EH (cell line): Measurements from ENCODE around the gene OR2T10.
"Not testable (repeated sequence)": the region's sequence is repeated elsewhere in the genome, so short reads cannot be mapped to it uniquely, and the experiment has no call there.

ENCODE experiments used
- DNase-seq: peaks from one replicate; pipeline ENCODE4 v3.0.0-alpha.2; 2015; ENCODE audit warnings: low read depth

The OR2T10 gene

GRCh38 chr1:248593226-248593625 is 4.3 kb downstream of the OR2T10 start:
- no peak for DNase-seq

GRCh38 chr1:248592655-248593054 is 4.8 kb downstream of the OR2T10 start:
- DNase-seq = no peak

GRCh38 chr1:248590055-248590454 is 7.4 kb downstream of the OR2T10 start:
- DNase-seq = no peak

- no peak for DNase-seq
Observed at GRCh38 chr1:248589334-248589733, 8.2 kb downstream of the OR2T10 start.

- DNase-seq = no peak
Observed at GRCh38 chr1:248585266-248585665, 12.2 kb downstream of the OR2T10 start.

DNA sequence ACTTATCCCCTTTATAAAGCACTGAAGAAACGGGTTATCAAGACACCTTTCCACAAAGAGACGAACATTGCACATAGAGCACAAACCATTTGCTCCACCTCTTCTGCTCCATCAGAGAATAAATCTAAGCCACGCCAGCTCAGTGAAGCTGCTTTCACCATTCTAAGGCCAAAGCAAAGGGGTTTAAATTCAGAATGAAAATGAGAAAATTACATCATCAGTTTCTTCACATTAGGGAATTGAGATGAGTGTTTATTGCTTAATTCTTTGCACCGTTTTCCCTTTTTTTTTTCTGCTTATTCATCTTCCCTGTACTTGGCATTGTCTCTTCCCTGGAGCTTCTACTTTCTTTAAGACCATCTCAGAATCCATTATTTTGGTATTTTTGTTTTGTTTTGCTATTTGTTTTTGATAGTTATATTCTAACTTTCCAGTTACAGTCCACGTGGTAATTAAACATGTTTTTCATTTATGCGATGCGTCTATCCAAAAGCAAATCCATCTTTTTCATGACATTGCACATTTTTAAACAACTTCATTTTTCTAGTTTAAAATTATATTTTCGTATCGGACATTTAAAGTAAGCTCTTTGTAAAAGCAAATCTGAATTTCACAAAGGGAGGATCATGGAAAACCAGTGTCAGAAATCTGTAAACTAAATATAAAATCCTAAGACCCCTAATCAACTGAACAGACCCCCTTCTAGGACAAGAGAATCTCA is 21.1 kb downstream of the OR2T10 start:
- no peak for DNase-seq

DNA sequence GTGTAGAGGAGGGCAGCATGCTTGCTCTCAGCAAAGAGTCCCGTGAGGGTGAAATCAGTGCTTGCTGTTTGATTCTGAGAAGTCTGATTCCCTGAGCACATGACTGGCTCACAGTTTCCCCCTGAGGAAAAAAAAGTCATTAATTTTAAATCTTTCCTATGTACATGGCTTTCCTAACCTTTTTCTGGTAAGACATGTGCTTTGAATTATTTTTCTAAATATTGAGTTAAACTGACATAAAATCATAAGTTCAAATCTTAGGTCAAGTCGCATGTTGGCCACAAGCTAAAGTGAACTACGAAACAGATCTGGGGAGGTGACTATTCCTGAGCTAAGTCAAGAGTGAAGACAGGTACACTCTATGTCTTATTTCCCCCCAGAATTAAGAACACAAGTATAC is 22.8 kb downstream of the OR2T10 start, which contains the start of gene OR2T34:
TSS of gene OR2T34 (minus strand) at position 101 of the 400 bp plus-strand sequence. CDS start at position 101, 0 bp downstream.
- DNase-seq = not testable (repeated sequence)

DNA sequence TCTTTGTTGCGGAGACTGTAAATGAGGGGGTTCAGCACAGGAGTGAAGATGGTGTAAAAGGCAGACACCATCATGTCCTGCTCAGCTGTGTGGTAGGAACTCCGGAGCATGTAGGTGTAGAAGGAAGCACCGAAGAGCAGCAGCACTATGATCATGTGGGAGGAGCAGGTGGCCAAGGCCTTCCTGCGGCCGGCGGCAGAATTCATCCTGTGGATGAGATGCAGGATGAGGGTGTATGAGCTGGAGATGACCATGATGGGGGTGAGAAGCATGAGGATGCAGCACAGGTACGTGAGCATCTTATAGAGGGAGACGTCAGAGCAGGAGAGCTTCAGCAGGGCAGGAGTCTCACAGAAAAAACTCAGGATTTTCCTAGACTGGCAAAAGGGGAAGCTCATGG is 23.6 kb downstream of the OR2T10 start:
- not testable (repeated sequence) for DNase-seq

GRCh38 chr1:248572049-248572448 is 25.5 kb downstream of the OR2T10 start:
- not testable (repeated sequence) for DNase-seq

DNA sequence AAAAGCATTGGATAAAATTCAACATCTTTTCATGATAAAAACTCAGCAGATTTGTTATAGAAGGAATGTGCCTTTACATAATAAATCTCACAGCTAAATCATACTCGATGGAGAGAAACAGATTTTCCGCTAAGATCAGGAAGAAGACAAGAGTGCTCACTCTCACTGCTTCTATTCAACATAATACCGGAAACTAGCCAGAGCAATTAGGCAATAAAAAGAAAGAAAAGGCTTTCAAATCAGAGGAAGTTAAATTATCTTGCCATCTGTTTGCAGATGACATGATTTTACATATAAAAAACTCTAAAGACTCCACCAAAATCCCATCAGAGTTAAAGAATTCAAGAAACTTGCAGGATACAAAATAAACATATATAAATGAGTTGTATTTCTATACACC is 26.7 kb downstream of the OR2T10 start:
- not testable (repeated sequence) for DNase-seq

DNA sequence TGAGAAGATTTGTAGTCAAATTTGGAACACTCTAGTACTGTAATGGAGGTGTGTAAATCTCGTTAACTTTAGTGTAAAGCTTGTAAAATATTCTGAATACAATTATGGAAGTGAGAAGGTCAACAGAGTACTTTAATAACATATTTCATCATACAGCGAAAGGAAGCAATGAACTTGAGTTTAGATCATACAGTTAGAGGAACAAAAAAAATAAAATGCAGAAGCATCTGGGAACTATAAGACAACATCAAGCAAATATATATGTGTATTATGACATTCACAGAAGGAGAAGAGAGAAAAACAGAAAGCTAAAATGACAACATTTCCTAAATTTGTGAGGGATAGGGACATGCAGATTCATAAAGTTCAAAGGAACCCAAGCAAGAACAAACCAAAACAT is 28.5 kb downstream of the OR2T10 start:
- DNase-seq = not testable (repeated sequence)

DNA sequence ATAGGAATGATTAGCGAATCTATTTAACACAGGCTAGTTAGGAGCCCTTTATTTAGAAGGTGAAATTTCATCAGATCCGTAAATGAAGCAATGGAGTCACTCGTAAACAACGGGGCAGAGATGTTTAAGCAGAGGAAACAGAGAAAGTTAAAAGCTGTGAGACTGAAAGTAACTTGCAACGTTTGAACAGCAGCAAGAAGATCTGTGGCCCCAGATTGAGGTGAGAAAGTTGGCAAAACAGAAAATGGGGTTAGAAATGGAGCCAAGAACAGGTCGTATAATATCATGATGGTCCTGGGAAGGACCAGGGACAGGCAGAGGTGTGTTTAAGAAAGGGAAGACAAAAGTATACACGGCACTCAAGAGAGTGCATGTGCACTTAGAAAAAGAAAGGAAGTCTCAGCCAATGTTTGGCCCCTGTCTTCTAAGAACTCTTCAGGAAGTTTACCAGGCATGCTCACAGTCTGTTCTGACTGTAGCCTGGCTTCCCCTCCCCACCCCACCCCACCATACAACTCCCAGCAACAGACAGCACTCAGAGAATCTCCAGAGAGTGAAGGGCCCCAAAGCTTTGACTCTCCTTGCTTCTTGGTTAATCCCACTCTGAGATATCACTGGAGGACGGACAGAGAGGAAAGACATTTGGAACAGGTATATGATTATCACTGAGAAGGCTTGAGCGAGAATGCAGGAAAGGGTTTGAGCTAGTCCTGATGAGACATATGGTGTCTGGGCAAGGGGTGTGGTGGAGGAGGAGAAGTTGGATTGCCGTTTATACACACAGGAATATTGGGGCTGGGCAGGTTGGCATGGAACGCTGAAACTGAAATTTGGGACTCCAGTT is 31.7 kb downstream of the OR2T10 start:
- DNase-seq = not testable (repeated sequence)

DNA sequence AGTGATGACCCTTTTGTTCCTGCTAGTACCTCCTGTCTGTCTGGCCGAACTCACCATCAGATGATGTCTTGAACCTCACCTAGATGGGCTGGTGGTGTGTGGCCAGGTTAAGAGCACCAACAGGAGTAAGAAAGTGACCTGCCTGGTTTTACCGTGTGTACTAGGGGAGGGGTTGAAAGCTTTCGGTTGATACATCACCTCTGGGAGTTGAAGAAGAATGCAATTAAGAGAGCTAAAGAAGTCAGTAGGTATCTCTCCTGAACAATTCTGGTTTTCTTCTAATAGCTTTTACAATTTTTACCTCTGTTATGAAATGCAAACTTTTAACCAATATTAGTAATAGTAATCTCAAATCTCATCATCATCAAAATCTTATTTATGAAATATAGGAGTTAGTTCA is 34.8 kb downstream of the OR2T10 start, which contains the start of gene OR2T29:
TSS of gene OR2T29 (minus strand) at position 101 of the 400 bp plus-strand sequence. CDS start 3,281 bp downstream, outside the sequence.
- DNase-seq = not testable (repeated sequence)

DNA sequence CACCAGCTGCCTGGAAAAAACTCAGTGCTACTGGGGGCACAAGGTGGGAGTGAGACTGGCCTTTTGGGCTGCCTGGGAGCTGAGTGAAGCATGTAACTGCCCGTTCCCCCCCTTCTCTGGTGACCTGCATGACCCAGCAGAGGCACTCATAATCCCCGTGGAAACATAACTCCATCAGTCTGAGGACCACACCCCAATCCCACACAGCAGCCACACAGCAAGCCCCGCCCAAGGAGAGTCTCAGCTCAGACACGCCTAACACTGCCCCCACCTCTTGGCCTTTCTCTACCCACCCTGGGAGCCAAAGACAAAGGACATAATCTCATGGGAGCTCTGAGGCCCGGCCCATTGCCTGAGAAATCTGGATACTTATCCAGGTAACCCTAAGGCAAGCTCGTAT is 46.5 kb downstream of the OR2T10 start:
- not testable (repeated sequence) for DNase-seq

GRCh38 chr1:248547383-248547782 is 50.1 kb downstream of the OR2T10 start:
- DNase-seq = not testable (repeated sequence)
